ENCODE results near the gene BNIP5.

The BNIP5 gene

GRCh38 chr6:36336779-36337241 is at the start of gene BNIP5:
Gene BNIP5 (minus strand): TSS chr6:36336888. CDS start chr6:36330690, 6,198 bp downstream.
- no peak for TF ChIP-seq CTCF (IDR thresholded peaks at IDR 0.05; ENCODE audit: borderline replicate concordance, control extremely low read depth, extremely low read depth, insufficient read depth, missing control alignments)
- in situ Hi-C loops (cut with MboI; ENCODE audit: low sequenced_read_pairs, unreplicated experiment), result no loop called here
- DNase-seq (ENCODE audit: low spot score), result peak; percentile 51

GRCh38 chr6:36384095-36384494 is 47.4 kb upstream of the BNIP5 start:
- no peak for TF ChIP-seq CTCF (IDR thresholded peaks at IDR 0.05; ENCODE audit: borderline replicate concordance, control extremely low read depth, extremely low read depth, insufficient read depth, missing control alignments)
- in situ Hi-C loops (cut with MboI; ENCODE audit: low sequenced_read_pairs, unreplicated experiment), result no loop called here
- peak; percentile 16 for DNase-seq (ENCODE audit: low spot score)

GRCh38 chr6:36383606-36384005 is 46.9 kb upstream of the BNIP5 start:
- in situ Hi-C loops (cut with MboI; ENCODE audit: low sequenced_read_pairs, unreplicated experiment), result no loop called here
- no peak for TF ChIP-seq CTCF (IDR thresholded peaks at IDR 0.05; ENCODE audit: borderline replicate concordance, control extremely low read depth, extremely low read depth, insufficient read depth, missing control alignments)
- DNase-seq (ENCODE audit: low spot score), result no peak

GRCh38 chr6:36382976-36383375 is 46.3 kb upstream of the BNIP5 start:
- no peak for DNase-seq (ENCODE audit: low spot score)
- in situ Hi-C loops (cut with MboI; ENCODE audit: low sequenced_read_pairs, unreplicated experiment), result no loop called here
- no peak for TF ChIP-seq CTCF (IDR thresholded peaks at IDR 0.05; ENCODE audit: borderline replicate concordance, control extremely low read depth, extremely low read depth, insufficient read depth, missing control alignments)

- in situ Hi-C loops (cut with MboI; ENCODE audit: low sequenced_read_pairs, unreplicated experiment), result no loop called here
- TF ChIP-seq CTCF (IDR thresholded peaks at IDR 0.05; ENCODE audit: borderline replicate concordance, control extremely low read depth, extremely low read depth, insufficient read depth, missing control alignments), result no peak
- peak; percentile 43 for DNase-seq (ENCODE audit: low spot score)
These were observed 45.1 kb upstream of the BNIP5 start for GRCh38 chr6:36381502-36382389.

- in situ Hi-C loops (cut with MboI; ENCODE audit: low sequenced_read_pairs, unreplicated experiment), result no loop called here
- TF ChIP-seq CTCF (IDR thresholded peaks at IDR 0.05; ENCODE audit: borderline replicate concordance, control extremely low read depth, extremely low read depth, insufficient read depth, missing control alignments), result no peak
- no peak for DNase-seq (ENCODE audit: low spot score)
These were observed 43.5 kb upstream of the BNIP5 start for GRCh38 chr6:36380166-36380565.

All from GM13976 (cell line).